NCI-H524 treated with DMSO at 0.1 percent for 48 hours (cell line): ENCODE measurements around the gene ZNF726.
"Not testable (repeated sequence)": the region's sequence is repeated elsewhere in the genome, so short reads cannot be mapped to it uniquely, and the experiment has no call there.

Source experiments
- DNase-seq: peaks from one replicate; lab custom pipeline; 2025; lab: John Stamatoyannopoulos, UW

The ZNF726 gene

GRCh38 chr19:23914402-23915286 lies at the start of gene ZNF726:
Gene ZNF726, plus strand, starts transcription at chr19:23914886. Its CDS starts 109 bp downstream, at chr19:23914995.
- DNase-seq, result peak; percentile 42

DNA sequence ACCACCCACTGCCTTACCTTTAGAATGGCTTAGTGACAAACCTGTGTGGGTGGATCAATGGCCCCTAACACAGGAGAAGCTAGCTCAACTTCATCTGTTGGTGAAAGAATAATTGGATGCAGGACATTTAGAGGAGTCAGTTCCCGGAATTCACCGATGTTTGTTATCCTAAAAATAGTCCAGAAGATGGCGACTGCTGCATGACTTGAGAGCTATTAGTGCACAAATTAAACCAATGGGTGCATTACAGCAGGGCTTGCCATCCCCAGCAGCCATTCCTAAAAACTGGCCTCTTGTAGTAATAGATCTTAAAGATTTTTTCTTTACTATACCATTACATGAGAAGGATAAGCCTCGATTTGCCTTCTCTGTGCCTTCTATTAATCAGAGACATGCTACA lies 46.8 kb upstream of the ZNF726 start:
- DNase-seq, result no peak

- DNase-seq, result no peak
Measured at GRCh38 chr19:23868630-23869029, 46.1 kb upstream of the ZNF726 start.

GRCh38 chr19:23872282-23872919 lies 42.3 kb upstream of the ZNF726 start:
- DNase-seq, result no peak

- DNase-seq, result no peak
Measured at GRCh38 chr19:23876261-23876660, 38.4 kb upstream of the ZNF726 start.

GRCh38 chr19:23876756-23877155 lies 37.9 kb upstream of the ZNF726 start:
- not testable (repeated sequence) for DNase-seq

- no peak for DNase-seq
Measured at GRCh38 chr19:23882493-23882892, 32.2 kb upstream of the ZNF726 start.

DNA sequence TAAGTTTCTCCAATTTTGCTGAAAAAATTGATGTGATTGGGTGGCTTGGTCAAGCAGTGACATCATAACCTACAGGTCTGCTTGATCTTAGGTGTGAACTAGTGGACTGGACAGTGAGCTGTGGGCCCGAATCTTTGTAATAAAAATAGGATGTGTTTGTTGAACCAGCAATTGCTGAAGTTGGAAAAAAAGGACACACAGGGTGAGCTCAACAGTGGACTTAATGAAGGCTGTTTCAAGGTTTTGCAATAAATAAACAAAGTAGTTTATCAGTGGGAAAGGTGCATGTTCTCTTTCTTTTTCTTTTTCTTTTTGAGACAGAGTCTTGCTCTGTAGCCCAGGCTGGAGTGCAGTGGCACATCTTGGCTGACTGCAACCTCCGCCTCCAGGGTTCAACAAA lies 30.3 kb upstream of the ZNF726 start:
- no peak for DNase-seq

GRCh38 chr19:23887642-23888041 lies 27.0 kb upstream of the ZNF726 start:
- no peak for DNase-seq

GRCh38 chr19:23896096-23896495 lies 18.6 kb upstream of the ZNF726 start:
- not testable (repeated sequence) for DNase-seq

DNA sequence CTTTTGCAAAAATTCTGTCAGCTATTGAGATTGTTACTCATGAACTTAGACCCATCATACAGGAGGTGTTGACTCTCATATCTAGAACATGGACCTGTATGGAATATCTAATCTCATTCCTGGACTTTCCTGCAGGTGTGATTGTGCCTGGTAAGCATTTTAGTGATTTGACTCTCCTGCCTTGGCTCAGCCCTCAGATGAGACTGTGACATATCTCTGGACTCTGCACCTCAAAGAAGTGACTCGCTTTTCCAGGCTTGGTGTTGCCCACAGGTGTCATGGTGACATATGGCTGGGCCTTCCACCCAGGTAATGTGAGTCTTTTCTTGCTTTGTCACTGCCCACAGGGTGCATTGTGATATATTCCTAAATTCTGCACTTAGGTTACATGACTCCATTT lies 17.8 kb upstream of the ZNF726 start:
- no peak for DNase-seq

DNA sequence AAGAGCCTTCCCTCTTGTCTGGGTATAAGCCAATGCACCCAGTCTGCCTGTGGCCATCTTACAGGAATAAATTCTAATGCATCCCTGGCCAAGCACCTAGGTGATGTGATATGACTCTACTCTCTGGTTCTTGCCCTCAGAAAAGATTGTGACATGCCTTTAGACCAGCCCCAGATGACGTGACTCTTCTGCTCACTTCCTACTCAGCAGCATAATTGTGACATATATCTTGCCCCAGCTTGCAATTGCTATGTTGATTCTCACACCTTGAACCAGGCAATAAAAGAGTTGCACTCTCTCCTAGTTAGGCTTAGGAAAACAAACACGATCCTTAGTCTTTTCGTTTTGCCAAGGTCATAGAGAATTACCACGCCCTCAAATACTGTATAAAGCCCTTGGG lies 13.3 kb upstream of the ZNF726 start:
- DNase-seq, result no peak

DNA sequence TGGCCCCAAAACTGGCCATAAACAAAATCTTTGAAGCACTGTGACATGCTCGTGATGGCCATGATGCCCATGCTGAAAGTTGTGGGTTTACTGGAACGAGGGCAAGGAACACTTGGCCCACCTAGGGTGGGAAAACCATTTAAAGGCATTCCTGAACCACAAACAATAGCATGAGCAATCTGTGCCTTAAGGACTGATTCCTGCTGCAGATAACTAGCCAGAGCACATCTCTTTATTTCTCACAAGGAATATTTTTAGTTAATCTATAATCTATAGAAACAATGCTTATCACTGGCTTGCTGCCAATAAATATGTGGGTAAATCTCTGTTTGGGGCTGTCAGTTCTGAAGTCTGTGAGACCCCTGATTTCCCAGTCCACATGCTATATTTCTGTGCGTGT lies 10.3 kb upstream of the ZNF726 start:
- no peak for DNase-seq

DNA sequence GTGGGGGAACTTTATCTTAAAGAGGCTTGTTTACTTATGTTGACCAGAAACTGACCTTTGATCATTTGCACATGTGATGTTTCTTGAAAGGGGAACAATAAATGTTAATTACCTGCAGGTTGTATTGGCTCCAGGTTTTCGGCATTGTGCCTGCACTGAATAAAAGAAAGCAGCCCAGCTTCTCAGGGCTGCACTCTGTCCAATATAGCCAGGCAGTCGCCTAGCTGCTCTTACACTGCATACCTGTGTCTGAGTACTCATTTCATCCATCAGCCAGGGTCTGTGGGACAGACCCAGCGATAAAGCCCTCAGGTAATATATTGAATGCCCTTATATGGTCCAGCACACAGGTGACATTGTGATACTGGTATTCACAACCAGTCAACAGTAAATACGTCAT lies 8.9 kb upstream of the ZNF726 start:
- no peak for DNase-seq

DNA sequence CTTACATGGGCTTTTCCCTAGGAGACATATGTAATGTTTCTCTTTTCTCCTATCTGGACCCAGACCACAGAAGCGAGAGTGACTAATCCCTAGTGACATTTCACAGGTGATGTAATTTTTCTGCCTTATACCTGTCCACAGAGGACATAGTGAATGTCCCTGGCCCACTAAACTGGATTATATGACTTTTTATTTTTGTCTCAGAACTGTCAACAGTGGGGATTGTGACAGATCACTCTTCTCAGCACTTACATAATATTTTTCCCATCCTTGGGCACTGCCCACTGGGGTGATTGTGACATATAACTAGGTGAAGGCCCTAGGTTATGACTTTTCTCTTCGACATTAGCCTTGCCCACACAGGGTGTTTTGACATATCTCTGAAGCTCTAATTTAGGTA lies 7.9 kb upstream of the ZNF726 start:
- no peak for DNase-seq

DNA sequence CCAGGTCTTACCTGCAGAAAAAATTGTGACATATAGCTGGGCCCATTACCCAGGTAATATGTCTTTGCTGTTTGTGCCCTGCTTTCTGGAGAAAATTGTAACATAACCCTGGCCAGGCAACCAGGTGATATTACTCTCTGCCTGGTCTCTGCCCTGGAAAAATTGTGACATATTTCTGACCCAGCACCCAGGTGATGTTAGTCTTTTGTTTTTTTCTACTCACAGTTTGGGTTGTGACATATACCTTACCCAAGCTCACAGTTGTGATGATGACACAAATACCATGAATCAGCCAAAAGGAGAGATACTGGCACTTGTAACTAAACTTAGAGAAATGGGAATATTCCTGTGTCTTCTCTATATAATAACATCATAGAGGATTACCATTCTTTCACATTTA lies 6.5 kb upstream of the ZNF726 start:
- no peak for DNase-seq

- DNase-seq, result no peak
Measured at GRCh38 chr19:23909222-23909621, 5.5 kb upstream of the ZNF726 start.

- no peak for DNase-seq
Measured at GRCh38 chr19:23913931-23914330, 755 bp upstream of the ZNF726 start.

DNA sequence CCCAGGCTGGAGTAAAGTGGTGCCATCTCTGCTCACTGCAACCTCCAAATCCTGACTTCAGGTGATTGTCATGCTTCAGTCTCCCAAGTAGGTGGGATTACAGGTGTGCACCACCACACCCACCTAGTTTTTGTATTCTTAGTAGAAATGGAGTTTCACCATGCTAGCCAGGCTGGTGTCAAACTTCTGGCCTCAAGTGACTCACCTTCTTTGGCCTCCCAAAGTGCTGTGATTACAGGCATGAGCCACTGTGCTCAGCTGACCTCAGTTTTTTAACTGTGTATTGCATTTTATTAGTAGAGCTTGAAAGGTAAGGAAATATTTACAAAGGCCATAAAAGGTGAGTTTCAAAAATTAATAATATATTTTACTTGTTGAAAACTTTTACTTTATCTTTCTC lies 2.3 kb downstream of the ZNF726 start:
- DNase-seq, result no peak

GRCh38 chr19:23917856-23918255 lies 3.2 kb downstream of the ZNF726 start:
- no peak for DNase-seq

- DNase-seq, result no peak
Measured at GRCh38 chr19:23925285-23925684, 10.6 kb downstream of the ZNF726 start.

GRCh38 chr19:23932878-23933277 lies 18.2 kb downstream of the ZNF726 start:
- no peak for DNase-seq

- DNase-seq, result not testable (repeated sequence)
Measured at GRCh38 chr19:23937031-23937430, 22.3 kb downstream of the ZNF726 start.

- no peak for DNase-seq
Measured at GRCh38 chr19:23943411-23943810, 28.7 kb downstream of the ZNF726 start.
